HepG2 (cell line): ENCODE measurements around the gene USE1. TPM values are rescaled to one million over a fixed set of nuclear protein-coding genes. Genes with fewer than 3 reads are reported as not detected.

Experiments used
- FOXP1 ChIP-seq, 2 experiments: fragments of 450-650 bp in 1 of 2; IDR thresholded peaks; 2 replicates each; pipeline ENCODE4 v1.6.1; 2017 to 2018; ENCODE audit warnings: antibody characterized with exemption in 1 of 2
- HMGXB3 ChIP-seq: sonication (generic); formaldehyde crosslinking; IDR thresholded peaks from 2 replicates; pipeline ENCODE4 v1.4.0; 2020; ENCODE audit warnings: missing genetic modification reagents, borderline replicate concordance
- HNRNPL ChIP-seq: fragments of 200-400 bp; formaldehyde crosslinking; IDR thresholded peaks from 2 replicates; pipeline ENCODE4 v1.6.1; 2017; ENCODE audit warnings: mild to moderate bottlenecking, low read depth, low read length
- MAZ ChIP-seq, 2 experiments: sonication (generic) in 1 of 2; formaldehyde crosslinking in 1 of 2; IDR thresholded peaks; 2 replicates each; pipeline versions ENCODE4 v1.5.0 to v1.6.1; 2012 to 2020; ENCODE audit warnings: low read depth in 2 of 2, mild to moderate bottlenecking in 2 of 2, borderline replicate concordance in 1 of 2, improper control_type of control experiment in 1 of 2, low read length in 1 of 2, missing genetic modification reagents in 1 of 2, moderate library complexity in 1 of 2
- NCOA2 ChIP-seq: sonication (generic); formaldehyde crosslinking; IDR thresholded peaks from 2 replicates; pipeline ENCODE4 v1.8.0; 2022; ENCODE audit warnings: inconsistent platforms
- RXRA ChIP-seq: sonication (generic); formaldehyde crosslinking; IDR thresholded peaks from 2 replicates; pipeline ENCODE4 v1.5.1; 2020; ENCODE audit warnings: missing genetic modification reagents
- WIZ ChIP-seq: sonication (generic); formaldehyde crosslinking; IDR thresholded peaks from 2 replicates; pipeline ENCODE4 v1.5.1; 2020; ENCODE audit warnings: mild to moderate bottlenecking, missing genetic modification reagents
- ZNF646 ChIP-seq: sonication (generic); formaldehyde crosslinking; IDR thresholded peaks from 2 replicates; pipeline ENCODE4 v1.9.0; 2021; ENCODE audit warnings: mild to moderate bottlenecking, missing genetic modification reagents
- ZNF75D ChIP-seq: sonication (generic); formaldehyde crosslinking; IDR thresholded peaks from 2 replicates; pipeline ENCODE4 v1.8.1; 2023; ENCODE audit warnings: missing genetic modification reagents, mild to moderate bottlenecking, borderline replicate concordance
- polyA plus RNA-seq, 8 experiments: library from polyadenylated mRNA; depleted of rRNA in 3 of 8; stranded (reverse) in 7 of 8; unstranded in 1 of 8; fragments of >200 nt; fragmentation: Illumina TruSeq in 4 of 8; extraction: Trizol in 4 of 8; gene quantifications; 2 replicates each; pipeline versions ENCODE4 v1.2.1 to v1.2.3, GENCODE V29; 2011 to 2016; ENCODE audit warnings: low read depth in 4 of 8, missing spikeins in 1 of 8, mixed read lengths in 1 of 8; ENCODE audit not compliant: insufficient read depth in 1 of 8
- total RNA-seq, 5 experiments: library from RNA; depleted of rRNA; stranded (reverse); fragments of >200 nt; fragmentation: Illumina TruSeq; extraction: Trizol; gene quantifications; 2 replicates each; pipeline ENCODE4 v1.2.3, GENCODE V29; 2016; ENCODE audit warnings: low read depth in 1 of 5
- TF ChIP-seq, protein P1 (sequence below): sonication (generic); formaldehyde crosslinking; IDR thresholded peaks from 2 replicates; pipeline ENCODE4 v1.5.0; 2020; ENCODE audit warnings: mild to moderate bottlenecking, missing genetic modification reagents, borderline replicate concordance

Gene USE1
- total and polyA plus RNA-seq, 2 of the 13 experiments (the other 11 are each of a cell fraction or from before 2014, with no cell fraction given) = 9.9 to 17.6 TPM

GRCh38 chr19:17255150-17255621, 40.0 kb downstream of the USE1 start (continued):
- TF ChIP-seq ZNF646 (no peak), RXRA (peak; percentile 44; the same call in 1 of the 2 replicates), HMGXB3 (CRISPR knock-in tag) (no peak), HNRNPL (peak; percentile 75; the same call in 1 of the 2 replicates), NCOA2 (CRISPR knock-in tag) (peak; percentile 51; the same call in 1 of the 2 replicates), WIZ (CRISPR knock-in tag) (no peak), MAZ (IDR thresholded peaks at IDR 0.05; ENCODE audit: borderline replicate concordance, low read depth, low read length) (no peak), MAZ (CRISPR knock-in tag; IDR thresholded peaks at IDR 0.05; ENCODE audit: low read depth) (peak; percentile 46; the same call in 1 of the 2 replicates), ZNF75D (CRISPR knock-in tag) (no peak), FOXP1 (IDR thresholded peaks at IDR 0.05) (0 out of 2 replicates have a peak, but pooled peaks have one; percentile 8), FOXP1 (CRISPR knock-in tag; IDR thresholded peaks at IDR 0.05) (peak; percentile 20; the same call in 1 of the 2 replicates)
- TF ChIP-seq, protein P1, sequence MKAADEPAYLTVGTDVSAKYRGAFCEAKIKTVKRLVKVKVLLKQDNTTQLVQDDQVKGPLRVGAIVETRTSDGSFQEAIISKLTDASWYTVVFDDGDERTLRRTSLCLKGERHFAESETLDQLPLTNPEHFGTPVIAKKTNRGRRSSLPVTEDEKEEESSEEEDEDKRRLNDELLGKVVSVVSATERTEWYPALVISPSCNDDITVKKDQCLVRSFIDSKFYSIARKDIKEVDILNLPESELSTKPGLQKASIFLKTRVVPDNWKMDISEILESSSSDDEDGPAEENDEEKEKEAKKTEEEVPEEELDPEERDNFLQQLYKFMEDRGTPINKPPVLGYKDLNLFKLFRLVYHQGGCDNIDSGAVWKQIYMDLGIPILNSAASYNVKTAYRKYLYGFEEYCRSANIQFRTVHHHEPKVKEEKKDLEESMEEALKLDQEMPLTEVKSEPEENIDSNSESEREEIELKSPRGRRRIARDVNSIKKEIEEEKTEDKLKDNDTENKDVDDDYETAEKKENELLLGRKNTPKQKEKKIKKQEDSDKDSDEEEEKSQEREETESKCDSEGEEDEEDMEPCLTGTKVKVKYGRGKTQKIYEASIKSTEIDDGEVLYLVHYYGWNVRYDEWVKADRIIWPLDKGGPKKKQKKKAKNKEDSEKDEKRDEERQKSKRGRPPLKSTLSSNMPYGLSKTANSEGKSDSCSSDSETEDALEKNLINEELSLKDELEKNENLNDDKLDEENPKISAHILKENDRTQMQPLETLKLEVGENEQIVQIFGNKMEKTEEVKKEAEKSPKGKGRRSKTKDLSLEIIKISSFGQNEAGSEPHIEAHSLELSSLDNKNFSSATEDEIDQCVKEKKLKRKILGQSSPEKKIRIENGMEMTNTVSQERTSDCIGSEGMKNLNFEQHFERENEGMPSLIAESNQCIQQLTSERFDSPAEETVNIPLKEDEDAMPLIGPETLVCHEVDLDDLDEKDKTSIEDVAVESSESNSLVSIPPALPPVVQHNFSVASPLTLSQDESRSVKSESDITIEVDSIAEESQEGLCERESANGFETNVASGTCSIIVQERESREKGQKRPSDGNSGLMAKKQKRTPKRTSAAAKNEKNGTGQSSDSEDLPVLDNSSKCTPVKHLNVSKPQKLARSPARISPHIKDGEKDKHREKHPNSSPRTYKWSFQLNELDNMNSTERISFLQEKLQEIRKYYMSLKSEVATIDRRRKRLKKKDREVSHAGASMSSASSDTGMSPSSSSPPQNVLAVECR = peak; percentile 49; the same call in 1 of the 2 replicates
